ENCODE data around the gene MAGED2.
"Not testable (repeated sequence)": the region's sequence is repeated elsewhere in the genome, so short reads cannot be mapped to it uniquely, and the experiment has no call there.

Gene MAGED2

DNA sequence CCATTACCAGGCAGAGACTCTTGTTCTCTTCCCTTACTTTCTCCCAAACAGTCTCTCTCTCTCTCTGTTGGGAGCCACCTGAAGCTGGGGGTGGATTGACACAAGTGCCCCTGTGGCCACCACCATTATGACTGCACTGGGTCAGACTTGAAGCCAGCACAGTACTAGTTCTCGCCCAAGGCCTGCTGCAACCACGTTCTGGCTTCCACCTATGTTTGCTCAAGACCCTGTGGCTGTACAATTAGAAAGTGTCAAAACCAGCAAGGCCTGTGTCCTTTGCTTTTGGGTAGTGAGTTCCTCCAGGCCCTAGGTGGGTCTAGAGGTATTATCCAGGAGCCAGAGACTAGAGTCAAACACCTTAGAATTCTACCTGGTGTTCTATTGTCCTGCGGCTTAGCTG is 31.0 kb downstream of the MAGED2 start:
- Mint-ChIP-seq H3K27ac (no peak overlapping the region), H3K4me3 (no peak overlapping the region), H3K36me3 (ENCODE audit: low read depth) (no peaks in the 10 kb centered on the region), H3K9me3 (no peaks in the 10 kb centered on the region), H3K4me1 (ENCODE audit: low read depth) (no peaks in the 10 kb centered on the region), H3K27me3 (no peaks in the 10 kb centered on the region)
- intact Hi-C loops (cut with micrococcal nuclease), result no loop called here

DNA sequence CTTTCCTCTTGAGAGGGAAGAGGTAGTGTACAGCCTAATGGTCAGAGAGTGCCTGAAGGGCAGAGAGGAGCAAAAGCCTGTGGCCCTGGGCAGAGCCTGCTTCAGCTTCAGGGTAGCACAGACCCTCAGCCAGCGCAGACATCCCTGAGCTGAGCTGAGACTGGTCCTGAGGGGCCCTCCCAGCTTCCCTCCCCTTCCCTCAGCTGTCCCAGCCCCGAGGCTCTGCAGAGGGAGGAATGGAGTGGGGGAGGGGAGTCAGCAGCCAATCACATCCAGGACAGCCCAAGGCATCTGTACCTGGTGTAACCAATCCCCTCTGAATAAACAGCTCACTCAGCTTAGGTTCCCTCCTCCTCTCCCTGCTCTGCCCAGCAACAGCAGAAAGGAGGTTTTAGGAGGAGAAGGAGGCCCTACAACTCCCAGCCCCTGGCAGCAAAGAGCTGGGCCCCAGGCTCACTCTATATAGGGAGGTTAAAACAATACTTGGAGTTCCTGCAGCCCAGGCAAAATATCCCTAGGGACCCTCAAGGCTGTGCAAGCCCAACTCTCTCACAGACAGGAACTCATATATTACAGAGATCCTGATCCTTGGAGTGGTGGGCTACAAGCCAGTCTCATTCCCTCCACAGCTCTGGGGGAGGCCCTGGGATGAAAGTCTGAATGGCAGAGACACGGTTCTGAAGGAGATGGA is 33.8 kb downstream of the MAGED2 start:
- H3K4me1 Mint-ChIP-seq (ENCODE audit: low read depth); H3K27ac Mint-ChIP-seq; H3K27me3 Mint-ChIP-seq; H3K36me3 Mint-ChIP-seq (ENCODE audit: low read depth); intact Hi-C loops (cut with micrococcal nuclease); H3K9me3 Mint-ChIP-seq; H3K4me3 Mint-ChIP-seq: not testable (repeated sequence)

DNA sequence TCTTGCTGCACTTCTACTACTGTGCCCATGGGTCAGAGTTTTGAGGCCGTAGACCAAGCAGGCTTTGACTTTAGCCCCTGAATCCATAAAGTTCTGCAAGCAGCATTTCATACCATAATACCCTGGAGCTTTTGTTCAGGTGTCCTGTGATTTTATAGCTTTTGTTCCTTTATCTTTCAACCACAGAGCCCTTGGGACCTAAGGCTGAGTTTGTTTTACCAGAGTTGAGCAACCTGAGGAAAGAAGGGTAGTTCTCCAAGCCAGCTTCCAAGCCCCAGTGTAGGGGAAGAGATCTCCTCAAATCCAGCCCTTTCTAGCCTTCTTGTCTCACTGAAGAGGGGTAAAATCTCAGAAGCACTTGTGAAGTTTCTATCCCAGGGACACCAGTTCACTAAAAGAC is 35.1 kb downstream of the MAGED2 start:
- Mint-ChIP-seq H3K27ac (no peak overlapping the region), H3K9me3 (no peaks in the 10 kb centered on the region), H3K36me3 (ENCODE audit: low read depth) (no peaks in the 10 kb centered on the region), H3K4me3 (no peak overlapping the region), H3K27me3 (no peaks in the 10 kb centered on the region), H3K4me1 (ENCODE audit: low read depth) (no peaks in the 10 kb centered on the region)
- intact Hi-C loops (cut with micrococcal nuclease), result no loop called here

DNA sequence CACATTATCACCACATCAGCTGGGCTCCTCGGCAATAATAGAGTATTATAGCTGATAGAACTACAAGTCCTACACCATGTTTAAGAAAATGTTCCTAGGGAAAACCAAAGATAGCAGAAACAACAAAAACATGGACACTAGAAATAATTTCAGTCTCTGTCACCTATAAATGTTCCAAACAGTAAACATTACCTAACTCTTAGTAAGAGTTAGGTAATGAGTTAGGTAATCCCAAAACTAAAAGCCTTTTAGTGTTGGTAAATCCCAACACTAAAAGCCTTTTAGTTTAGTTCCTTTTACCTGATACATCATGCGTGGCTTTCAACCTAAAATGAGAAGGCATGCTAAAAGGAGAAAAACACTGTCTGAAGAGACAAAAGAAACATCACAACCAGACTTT is 35.5 kb downstream of the MAGED2 start:
- intact Hi-C loops (cut with micrococcal nuclease), result no loop called here
- no peaks in the 10 kb centered on the region for H3K36me3 Mint-ChIP-seq (ENCODE audit: low read depth)
- H3K27me3 Mint-ChIP-seq, result no peaks in the 10 kb centered on the region
- no peak overlapping the region for H3K4me3 Mint-ChIP-seq
- H3K27ac Mint-ChIP-seq, result no peak overlapping the region
- H3K4me1 Mint-ChIP-seq (ENCODE audit: low read depth), result no peaks in the 10 kb centered on the region
- no peaks in the 10 kb centered on the region for H3K9me3 Mint-ChIP-seq

DNA sequence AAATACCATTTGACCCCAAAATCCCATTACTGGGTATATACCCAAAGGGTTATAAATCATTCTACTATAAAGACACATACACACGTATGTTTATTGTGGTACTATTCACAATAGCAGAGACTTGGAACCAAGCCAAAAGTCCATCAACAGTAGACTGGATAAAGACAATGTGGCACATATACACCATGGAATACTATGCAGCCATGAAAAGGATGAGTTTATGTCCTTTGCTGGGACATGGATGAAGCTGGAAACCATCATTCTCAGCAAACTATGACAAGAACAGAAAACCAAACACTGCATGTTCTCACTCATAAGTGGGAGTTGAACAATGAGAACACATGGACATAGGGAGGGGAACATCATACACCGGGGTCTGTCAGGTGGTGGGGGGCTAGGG is 40.2 kb downstream of the MAGED2 start:
- intact Hi-C loops (cut with micrococcal nuclease); H3K27ac Mint-ChIP-seq; H3K4me1 Mint-ChIP-seq (ENCODE audit: low read depth); H3K27me3 Mint-ChIP-seq; H3K9me3 Mint-ChIP-seq; H3K4me3 Mint-ChIP-seq; H3K36me3 Mint-ChIP-seq (ENCODE audit: low read depth): not testable (repeated sequence)

DNA sequence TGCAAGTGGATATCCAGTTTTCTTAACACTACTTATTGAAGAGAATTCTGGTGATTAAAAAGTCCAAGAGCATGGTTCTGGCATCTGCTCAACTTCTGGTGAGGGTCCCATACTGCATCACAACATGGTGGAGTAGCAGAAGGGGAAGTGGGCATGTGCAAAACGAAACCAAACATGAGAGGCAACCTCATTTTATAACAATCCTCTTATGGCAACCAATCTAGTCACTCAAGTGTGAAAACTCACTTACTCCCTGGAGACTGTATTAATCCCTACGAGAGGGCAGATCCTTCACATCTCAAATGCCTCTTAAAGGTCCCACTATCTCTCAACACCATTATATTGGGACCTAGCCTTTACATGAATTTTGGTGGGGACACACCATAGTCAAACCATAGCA is 57.7 kb downstream of the MAGED2 start:
- H3K36me3 Mint-ChIP-seq (ENCODE audit: low read depth), result no peaks in the 10 kb centered on the region
- no peaks in the 10 kb centered on the region for H3K4me1 Mint-ChIP-seq (ENCODE audit: low read depth)
- H3K27ac Mint-ChIP-seq, result no peak overlapping the region
- H3K27me3 Mint-ChIP-seq, result no peaks in the 10 kb centered on the region
- intact Hi-C loops (cut with micrococcal nuclease), result no loop called here
- H3K9me3 Mint-ChIP-seq, result peaks cover 10% of the 10 kb centered on the region
- no peak overlapping the region for H3K4me3 Mint-ChIP-seq
